GM21381 (cell line): ENCODE measurements around the gene PUSL1.
A peak's percentile ranks its signal among the peaks of the same experiment; 100 is the strongest.

Experiments used
- ATAC-seq: cut with Tn5 transposase; IDR thresholded peaks from one replicate; pipeline ENCODE4 v1.9.1; 2021; ENCODE audit warnings: mild to moderate bottlenecking, moderate library complexity; ENCODE audit not compliant: unreplicated experiment

Gene PUSL1

GRCh38 chr1:1321477-1321876, 13.1 kb downstream of the PUSL1 start:
- no peak for ATAC-seq

- ATAC-seq: no peak
Observed at GRCh38 chr1:1322418-1322817, 14.0 kb downstream of the PUSL1 start.

- no peak for ATAC-seq
Observed at GRCh38 chr1:1322952-1323351, 14.6 kb downstream of the PUSL1 start.

GRCh38 chr1:1324084-1324523, 15.7 kb downstream of the PUSL1 start:
- no peak for ATAC-seq

GRCh38 chr1:1324524-1325287, 16.3 kb downstream of the PUSL1 start, which contains the start of the genes CPTP and INTS11:
CPTP (plus strand) TSS chr1:1324802; CDS start chr1:1326911, 2,109 bp downstream.
INTS11 (minus strand) TSS chr1:1324660; CDS start chr1:1324608, 52 bp downstream.
- peak; percentile 69 for ATAC-seq

GRCh38 chr1:1325288-1326074, 17.1 kb downstream of the PUSL1 start:
- ATAC-seq: no peak

GRCh38 chr1:1326075-1326605, 17.7 kb downstream of the PUSL1 start:
- ATAC-seq: no peak

- no peak for ATAC-seq
Observed at GRCh38 chr1:1327291-1327690, 18.9 kb downstream of the PUSL1 start.

- no peak for ATAC-seq
Observed at GRCh38 chr1:1328254-1328653, 19.9 kb downstream of the PUSL1 start.

GRCh38 chr1:1329304-1330210, 21.2 kb downstream of the PUSL1 start:
- no peak for ATAC-seq

- no peak for ATAC-seq
Observed at GRCh38 chr1:1330366-1331067, 22.1 kb downstream of the PUSL1 start.

- no peak for ATAC-seq
Observed at GRCh38 chr1:1331068-1331965, 22.9 kb downstream of the PUSL1 start, which contains the start of gene TAS1R3. TAS1R3 (plus strand) TSS chr1:1331280; CDS start chr1:1331346, 66 bp downstream.

- ATAC-seq: no peak
Observed at GRCh38 chr1:1332031-1332755, 23.8 kb downstream of the PUSL1 start.

- ATAC-seq: no peak
Observed at GRCh38 chr1:1332774-1333480, 24.5 kb downstream of the PUSL1 start.

GRCh38 chr1:1333551-1334241, 25.3 kb downstream of the PUSL1 start:
- ATAC-seq: no peak

GRCh38 chr1:1334835-1335234, 26.4 kb downstream of the PUSL1 start:
- no peak for ATAC-seq

GRCh38 chr1:1335283-1335682, 26.9 kb downstream of the PUSL1 start:
- ATAC-seq: no peak
